ENCODE measurements around the gene PRDM8.

PRDM8 gene

GRCh38 chr4:80156410-80156809 is 40.9 kb upstream of the PRDM8 start:
- TF ChIP-seq, protein P1, sequence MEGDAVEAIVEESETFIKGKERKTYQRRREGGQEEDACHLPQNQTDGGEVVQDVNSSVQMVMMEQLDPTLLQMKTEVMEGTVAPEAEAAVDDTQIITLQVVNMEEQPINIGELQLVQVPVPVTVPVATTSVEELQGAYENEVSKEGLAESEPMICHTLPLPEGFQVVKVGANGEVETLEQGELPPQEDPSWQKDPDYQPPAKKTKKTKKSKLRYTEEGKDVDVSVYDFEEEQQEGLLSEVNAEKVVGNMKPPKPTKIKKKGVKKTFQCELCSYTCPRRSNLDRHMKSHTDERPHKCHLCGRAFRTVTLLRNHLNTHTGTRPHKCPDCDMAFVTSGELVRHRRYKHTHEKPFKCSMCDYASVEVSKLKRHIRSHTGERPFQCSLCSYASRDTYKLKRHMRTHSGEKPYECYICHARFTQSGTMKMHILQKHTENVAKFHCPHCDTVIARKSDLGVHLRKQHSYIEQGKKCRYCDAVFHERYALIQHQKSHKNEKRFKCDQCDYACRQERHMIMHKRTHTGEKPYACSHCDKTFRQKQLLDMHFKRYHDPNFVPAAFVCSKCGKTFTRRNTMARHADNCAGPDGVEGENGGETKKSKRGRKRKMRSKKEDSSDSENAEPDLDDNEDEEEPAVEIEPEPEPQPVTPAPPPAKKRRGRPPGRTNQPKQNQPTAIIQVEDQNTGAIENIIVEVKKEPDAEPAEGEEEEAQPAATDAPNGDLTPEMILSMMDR (IDR thresholded peaks at IDR 0.05; ENCODE audit: insufficient read depth, missing control alignments) = no peak
- FAIRE-seq = peak; percentile 66
- no peak for DNase-seq (ENCODE audit: insufficient read length, low spot score)

DNA sequence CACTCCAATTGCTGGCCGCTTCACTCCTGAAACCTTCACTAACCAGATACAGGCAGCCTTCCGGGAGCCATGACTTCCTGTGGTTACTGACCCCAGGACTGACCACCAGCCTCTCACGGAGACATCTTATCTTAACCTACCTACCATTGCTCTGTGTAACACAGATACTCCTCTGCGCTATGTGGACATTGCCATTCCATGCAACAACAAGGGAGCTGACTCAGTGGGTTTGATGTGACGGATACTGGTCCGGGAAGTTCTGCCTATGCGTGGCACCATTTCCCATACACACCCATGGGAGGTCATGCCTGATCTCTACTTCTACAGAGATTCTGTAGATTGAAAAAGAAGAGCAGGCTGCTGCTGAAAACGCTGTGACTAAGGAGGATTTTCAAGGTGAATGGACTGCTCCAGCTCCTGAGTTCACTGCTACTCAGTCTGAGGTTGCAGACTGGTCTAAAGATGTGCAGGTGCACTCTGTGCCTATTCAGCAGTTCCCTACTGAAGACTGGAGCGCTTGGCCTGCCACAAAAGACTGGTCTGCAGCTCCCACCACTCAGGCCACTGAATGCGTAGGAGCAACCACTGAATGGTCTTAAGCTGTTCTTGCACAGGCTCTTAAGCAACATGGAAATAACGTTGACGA is 35.8 kb upstream of the PRDM8 start:
- DNase-seq (ENCODE audit: insufficient read length, low spot score) (no peak), FAIRE-seq (no peak)
- TF ChIP-seq, protein P1 (IDR thresholded peaks at IDR 0.05; ENCODE audit: insufficient read depth, missing control alignments) = no peak

DNA sequence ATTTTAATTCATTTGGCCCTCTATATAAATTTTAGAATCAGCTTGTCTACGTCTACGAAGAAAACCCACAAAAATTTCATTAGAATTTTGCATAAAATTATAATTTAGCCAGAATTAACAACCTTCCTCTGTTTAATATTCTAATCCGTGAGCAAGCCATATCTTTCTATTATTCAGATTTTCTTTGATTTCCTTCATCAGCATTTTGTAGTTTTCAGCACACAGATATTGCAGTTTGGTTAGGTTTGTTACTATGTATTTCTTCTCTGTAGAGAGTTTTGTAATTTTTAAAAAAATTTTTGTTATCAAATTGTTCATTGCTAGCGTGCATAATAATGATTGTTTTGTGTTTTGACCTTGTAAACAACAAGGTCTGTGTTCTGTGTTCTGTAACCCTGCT is 34.9 kb upstream of the PRDM8 start:
- TF ChIP-seq, protein P1 (IDR thresholded peaks at IDR 0.05; ENCODE audit: insufficient read depth, missing control alignments) = no peak
- DNase-seq (ENCODE audit: insufficient read length, low spot score) (no peak), FAIRE-seq (no peak)

GRCh38 chr4:80165855-80166254 is 31.4 kb upstream of the PRDM8 start:
- TF ChIP-seq, protein P1 (IDR thresholded peaks at IDR 0.05; ENCODE audit: insufficient read depth, missing control alignments) = no peak
- no peak for FAIRE-seq
- no peak for DNase-seq (ENCODE audit: insufficient read length, low spot score)

DNA sequence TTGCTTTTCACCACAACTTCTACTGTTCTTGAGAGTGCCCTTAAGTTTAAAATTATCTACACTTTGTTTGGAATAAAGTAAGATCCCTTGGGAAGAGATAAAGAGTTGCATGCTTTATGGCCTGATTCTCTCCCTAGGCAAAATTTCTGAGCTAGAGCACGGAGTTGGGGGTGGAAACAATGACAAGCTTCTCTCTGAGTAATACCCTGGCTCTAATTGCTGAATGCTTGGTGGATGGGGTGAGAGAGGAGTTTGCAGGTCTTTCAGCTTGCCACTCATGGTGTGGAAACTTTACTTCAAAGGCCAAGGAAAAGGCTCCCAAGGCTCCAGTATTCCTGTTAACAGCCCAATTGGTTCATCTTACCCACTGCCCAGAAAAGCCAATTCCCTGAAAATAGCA is 26.1 kb upstream of the PRDM8 start:
- DNase-seq (ENCODE audit: insufficient read length, low spot score) (no peak), FAIRE-seq (no peak)
- TF ChIP-seq, protein P1 (IDR thresholded peaks at IDR 0.05; ENCODE audit: insufficient read depth, missing control alignments) = no peak

GRCh38 chr4:80171656-80172055 is 25.6 kb upstream of the PRDM8 start:
- FAIRE-seq (no peak), DNase-seq (ENCODE audit: insufficient read length, low spot score) (no peak)
- TF ChIP-seq, protein P1 (IDR thresholded peaks at IDR 0.05; ENCODE audit: insufficient read depth, missing control alignments) = no peak

DNA sequence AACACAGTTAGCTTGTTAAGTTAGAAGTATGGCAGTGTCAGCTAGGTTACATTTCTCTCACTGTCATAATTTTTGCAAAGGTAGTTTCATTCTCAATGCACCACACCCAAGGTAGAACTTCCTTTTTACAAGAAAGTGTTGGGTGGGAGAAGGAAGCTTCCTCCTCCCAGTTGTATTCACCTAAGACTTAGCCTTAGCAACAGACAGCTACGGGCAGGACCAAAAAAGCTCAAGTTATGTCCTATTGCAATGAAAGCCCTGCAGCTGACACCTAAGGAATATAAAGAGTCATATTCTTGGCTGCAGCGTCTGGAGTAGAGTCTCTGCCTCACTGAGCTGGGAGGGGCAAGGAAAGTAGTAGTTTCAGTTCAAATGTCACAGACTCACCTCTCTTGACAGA is 25.1 kb upstream of the PRDM8 start:
- FAIRE-seq = no peak
- no peak for DNase-seq (ENCODE audit: insufficient read length, low spot score)
- TF ChIP-seq, protein P1 (IDR thresholded peaks at IDR 0.05; ENCODE audit: insufficient read depth, missing control alignments) = no peak

Measured in D721Med (cell line).